Measurements from ENCODE around the gene RASAL2.
"Not testable (repeated sequence)": the region's sequence is repeated elsewhere in the genome, so short reads cannot be mapped to it uniquely, and the experiment has no call there.

Gene RASAL2

DNA sequence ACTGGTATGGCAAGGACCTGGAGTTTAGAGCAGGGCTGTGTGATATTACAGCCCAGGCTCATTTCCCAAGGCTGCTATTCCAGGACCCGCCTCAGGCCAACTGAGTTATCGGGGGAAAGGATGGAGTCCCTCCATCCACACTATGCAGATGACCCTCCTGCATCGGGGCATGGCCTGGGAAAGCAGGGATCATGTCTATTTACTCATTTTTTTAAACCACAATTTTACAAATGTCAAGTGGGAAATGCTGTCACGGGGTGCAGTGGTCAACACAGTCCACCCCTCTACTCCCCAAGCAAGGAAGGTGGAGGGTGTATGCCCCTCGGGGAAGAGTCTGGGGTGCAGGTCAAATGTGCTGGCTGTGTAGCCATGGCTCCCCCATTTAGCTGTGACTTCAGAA is 409.0 kb downstream of the RASAL2 start:
- in situ Hi-C loops (cut with MboI; ENCODE audit: low pct_unique_long_range_greater_than_20kb, low sequenced_read_pairs), result no loop called here
- DNase-seq, result no peak

DNA sequence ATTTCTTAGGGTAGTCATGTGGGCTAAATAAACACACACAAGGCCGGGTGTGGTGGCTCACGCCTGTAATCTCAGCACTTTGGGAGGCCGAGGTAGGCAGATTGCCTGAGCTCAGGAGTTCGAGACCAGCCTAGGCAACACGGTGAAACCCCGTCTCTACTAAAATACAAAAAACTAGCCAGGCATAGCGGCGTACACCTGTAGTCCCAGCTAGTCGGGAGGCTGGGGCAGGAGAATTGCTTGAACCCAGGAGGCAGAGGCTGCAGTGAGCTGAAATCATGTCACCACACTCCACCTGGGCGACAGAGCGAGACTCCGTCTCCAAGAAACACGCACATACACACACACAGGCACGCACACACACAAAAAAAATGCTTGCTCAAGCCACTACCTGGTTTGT is 409.4 kb downstream of the RASAL2 start:
- DNase-seq; in situ Hi-C loops (cut with MboI; ENCODE audit: low pct_unique_long_range_greater_than_20kb, low sequenced_read_pairs): not testable (repeated sequence)

DNA sequence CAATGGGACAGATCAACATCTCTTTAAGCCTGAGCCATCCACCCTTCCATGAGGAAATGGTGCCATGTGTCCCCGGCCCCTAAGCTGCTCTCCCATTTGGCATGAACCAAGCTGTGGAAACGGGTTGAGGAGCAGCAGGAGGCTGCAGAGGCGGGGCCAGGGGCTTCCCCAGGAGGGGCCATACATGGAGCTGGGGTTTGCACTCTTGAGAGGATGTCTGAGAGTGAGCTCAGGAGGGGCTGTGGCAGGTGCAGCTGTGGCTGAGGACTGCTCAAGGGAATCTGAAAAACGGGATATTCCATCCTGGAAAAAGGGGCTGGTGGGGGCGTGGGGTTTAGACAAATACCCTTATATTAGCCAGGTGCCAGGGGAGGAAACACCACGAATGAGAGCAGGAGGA is 409.9 kb downstream of the RASAL2 start:
- no peak for DNase-seq
- in situ Hi-C loops (cut with MboI; ENCODE audit: low pct_unique_long_range_greater_than_20kb, low sequenced_read_pairs), result no loop called here

DNA sequence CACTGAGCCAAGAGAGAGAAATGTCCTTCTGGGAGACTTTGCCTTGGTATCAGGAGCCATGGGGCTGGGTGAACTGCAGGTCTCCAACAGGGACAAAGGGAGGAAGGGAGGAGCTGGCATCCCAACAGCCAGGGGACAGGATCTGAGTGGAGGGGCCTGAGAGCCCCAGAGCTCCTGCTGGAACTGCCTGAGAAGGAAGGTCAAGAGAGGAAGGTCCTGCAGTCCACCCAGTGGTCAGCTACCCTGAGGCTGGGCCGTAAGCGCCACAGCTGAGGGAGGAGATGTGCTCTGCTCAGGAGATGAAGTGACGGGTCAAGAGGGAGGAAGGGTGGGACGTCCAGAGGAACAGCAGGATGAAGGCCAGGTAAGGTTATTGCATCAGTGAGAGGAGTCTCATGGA is 410.4 kb downstream of the RASAL2 start:
- in situ Hi-C loops (cut with MboI; ENCODE audit: low pct_unique_long_range_greater_than_20kb, low sequenced_read_pairs), result no loop called here
- DNase-seq, result no peak

DNA sequence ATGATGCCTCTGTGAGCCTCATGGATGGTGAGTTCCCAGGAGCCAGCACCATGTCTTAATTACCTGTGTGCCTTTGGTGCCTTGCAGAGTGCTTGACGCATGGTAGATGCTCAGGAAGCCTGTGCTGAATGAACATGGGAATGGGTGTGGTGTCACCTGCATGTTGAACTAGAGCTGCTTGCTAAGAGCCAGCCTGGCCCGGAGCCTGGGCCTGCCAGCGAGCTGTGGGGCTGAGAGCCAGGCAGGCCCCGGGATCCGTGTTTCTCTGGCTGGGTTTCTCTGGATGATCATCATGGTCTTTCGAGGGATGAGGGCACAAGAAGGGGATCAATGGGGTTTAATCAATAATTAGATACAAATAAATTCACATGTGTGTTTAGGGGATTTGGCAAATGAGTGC is 412.3 kb downstream of the RASAL2 start:
- in situ Hi-C loops (cut with MboI; ENCODE audit: low pct_unique_long_range_greater_than_20kb, low sequenced_read_pairs), result no loop called here
- no peak for DNase-seq

DNA sequence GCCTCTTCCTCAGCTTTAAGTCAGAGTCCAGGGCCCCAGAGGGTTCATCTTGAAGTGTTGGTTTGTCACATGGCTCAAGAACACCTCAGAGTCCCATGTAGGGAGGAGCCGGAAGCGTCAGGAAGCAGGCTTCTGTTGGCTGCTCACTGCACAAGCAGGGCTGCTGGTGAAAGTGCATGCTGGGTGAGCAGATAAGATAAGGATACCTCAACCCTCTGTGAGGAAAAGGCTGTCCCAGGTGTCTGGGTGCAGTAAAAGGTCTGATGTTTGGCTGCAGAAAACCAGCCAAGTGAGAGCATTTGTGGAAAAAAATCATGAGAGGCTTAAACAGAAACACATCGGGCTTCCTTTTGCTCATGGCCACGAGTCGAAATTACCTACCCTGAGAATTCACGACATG is 412.8 kb downstream of the RASAL2 start:
- no peak for DNase-seq
- in situ Hi-C loops (cut with MboI; ENCODE audit: low pct_unique_long_range_greater_than_20kb, low sequenced_read_pairs), result no loop called here

DNA sequence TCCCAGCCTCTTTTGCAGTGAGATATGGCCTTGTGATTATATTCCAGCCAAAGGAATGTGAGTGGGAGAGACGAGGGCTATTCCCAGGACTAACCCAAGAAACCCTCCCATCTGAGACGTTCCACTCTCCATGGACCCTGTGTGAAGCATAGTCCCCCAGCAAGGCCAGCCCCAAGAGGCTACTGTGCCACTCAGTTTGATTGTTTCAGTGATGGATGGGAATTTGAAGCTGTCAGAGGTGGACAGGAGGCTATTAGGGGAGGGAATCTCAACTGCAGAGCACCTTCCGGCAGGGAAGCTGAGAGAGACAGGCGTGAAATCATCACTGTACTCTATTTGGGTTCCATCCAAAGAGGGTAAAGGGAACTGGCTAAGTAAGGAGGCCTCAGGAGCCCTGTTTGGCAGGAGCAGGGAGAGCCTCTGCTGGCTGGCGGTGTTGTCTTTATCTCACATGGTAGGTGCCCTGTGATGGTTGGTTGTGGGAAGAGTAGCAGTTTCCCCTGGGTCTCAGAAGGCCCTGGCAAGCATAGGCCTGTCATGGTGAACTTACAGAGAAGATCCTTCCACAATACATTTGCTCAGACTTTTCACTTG is 415.6 kb downstream of the RASAL2 start:
- in situ Hi-C loops (cut with MboI; ENCODE audit: low pct_unique_long_range_greater_than_20kb, low sequenced_read_pairs), result no loop called here
- no peak for DNase-seq

DNA sequence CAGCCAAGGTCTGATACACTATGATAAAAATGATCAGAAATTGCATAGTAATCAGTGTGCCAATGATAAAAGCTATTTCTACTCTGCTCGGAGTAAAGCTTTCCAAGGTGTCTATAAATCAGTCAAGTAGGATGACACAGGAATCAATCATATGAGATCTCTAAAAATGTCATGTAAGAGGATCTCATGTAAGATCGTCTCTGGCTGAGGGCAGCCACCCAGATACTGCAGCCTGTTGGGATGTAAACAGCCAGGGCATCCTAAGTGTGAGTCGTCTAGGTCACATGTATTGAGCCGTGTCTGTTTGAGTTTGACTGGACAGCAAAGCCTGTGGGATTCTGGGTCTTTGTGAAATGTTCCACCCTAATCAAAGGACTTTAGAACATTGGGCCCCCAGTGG is 416.3 kb downstream of the RASAL2 start:
- DNase-seq, result no peak
- in situ Hi-C loops (cut with MboI; ENCODE audit: low pct_unique_long_range_greater_than_20kb, low sequenced_read_pairs), result no loop called here

DNA sequence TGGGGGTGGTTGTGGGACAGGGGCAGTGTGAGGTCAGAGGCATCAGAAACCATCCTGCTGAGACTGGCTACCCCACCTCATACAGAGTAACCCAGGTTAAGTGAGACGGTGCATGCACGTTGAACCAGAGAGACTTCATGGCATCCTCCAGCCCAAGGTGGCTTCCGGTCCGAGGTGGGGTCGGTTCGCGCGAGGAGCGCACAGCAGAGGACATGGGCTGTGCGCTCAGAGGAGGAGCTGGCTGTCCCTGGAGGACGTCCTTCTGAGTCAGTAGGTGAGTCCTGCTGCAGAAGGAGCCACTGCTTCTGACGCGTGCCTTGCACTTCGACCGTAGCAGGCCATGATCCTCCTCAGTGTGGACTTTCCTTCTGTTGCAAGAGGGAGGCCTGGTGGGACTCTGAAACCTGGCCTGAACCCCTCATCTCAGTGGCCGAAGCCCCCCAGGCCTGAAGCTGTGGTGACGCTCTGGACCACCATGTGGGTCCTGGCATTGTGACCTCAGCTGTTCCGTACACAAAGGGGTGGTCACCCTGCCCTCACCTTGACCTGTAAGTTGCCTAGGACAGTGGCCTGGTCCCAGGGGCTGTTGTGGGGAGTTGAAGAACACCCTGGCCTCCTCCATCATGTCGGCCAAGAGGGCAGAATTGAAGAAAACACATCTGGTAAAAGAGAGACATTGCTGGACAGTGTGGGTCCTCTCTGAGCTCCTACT is 418.8 kb downstream of the RASAL2 start, which contains the start of gene TEX35:
TSS of gene TEX35 (plus strand) at position 544 of the 712 bp plus-strand sequence. CDS start at position 624, 80 bp downstream.
- DNase-seq, result no peak
- in situ Hi-C loops (cut with MboI; ENCODE audit: low pct_unique_long_range_greater_than_20kb, low sequenced_read_pairs), result no loop called here

DNA sequence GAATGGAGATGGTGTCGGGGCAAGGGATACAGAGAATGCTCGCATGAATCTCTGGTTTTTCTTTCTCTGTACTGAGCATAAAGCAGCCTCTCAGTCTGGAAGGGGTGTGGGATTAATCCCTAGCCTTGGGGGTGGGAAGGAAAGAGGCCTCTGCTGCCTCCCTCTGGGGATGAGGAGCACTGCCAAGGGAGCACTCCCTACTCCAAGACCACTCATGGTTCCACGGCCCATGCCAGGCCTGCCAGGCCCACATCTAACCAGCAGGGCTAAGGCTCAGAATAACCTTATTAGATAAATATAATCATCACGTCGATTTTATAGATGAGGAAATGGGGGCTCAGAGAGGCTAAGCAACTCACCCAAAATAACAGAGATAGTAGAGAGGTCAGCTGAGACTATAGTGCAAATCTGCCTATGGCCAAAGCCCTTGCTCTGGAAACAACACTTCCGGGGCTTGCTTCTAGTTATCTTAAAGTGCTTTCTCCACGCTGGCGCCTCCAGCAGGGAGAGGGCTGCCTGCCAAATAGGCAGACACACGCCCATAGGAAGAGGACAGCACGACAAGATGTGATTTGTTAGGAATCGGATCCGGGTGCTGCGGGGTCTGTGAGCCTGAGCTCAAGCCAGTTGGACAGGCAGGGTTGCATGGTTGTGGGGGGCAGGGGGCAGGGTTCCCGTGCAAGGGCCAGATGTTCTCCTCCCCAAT is 419.5 kb downstream of the RASAL2 start:
- no peak for DNase-seq
- in situ Hi-C loops (cut with MboI; ENCODE audit: low pct_unique_long_range_greater_than_20kb, low sequenced_read_pairs), result no loop called here

DNA sequence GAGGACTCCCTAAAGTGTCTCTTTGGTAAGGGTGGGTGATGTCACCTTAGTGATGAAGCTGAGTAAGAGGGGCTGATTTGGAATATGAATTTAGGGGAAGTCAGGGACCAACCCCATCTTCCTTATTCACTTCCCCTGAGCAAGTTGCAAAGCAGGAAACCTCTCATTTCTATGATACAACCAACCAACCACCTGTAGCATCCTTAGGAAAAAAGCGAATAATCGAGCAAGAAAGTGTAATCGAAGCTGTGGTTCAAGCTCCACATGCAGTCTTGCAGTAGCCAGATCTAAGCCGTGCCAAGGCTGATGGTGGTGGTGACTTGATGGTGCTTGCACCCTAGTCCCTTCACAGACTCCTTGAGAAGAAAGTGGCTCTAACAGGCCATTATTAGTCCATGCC is 422.2 kb downstream of the RASAL2 start:
- in situ Hi-C loops (cut with MboI; ENCODE audit: low pct_unique_long_range_greater_than_20kb, low sequenced_read_pairs), result no loop called here
- DNase-seq, result no peak

DNA sequence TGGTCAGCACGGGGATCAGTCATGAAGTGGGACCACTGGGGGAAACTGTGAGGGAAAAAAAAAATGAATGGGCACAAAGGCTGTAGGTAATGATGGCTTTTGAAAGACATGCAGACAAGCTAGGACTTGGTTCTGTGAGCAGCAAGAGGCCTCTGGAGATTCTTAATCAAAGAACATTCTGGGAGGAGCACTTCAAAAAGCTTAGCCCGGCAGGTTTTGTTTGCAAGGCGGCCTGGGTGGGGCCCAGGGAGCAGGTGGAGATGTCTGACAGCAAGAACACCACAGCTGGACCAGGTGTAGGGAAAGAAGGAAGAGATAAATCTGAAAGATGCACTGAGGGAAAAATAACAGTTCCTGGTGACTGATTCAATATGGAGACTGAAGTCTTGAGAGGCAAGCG is 425.0 kb downstream of the RASAL2 start:
- no peak for DNase-seq
- in situ Hi-C loops (cut with MboI; ENCODE audit: low pct_unique_long_range_greater_than_20kb, low sequenced_read_pairs), result no loop called here

DNA sequence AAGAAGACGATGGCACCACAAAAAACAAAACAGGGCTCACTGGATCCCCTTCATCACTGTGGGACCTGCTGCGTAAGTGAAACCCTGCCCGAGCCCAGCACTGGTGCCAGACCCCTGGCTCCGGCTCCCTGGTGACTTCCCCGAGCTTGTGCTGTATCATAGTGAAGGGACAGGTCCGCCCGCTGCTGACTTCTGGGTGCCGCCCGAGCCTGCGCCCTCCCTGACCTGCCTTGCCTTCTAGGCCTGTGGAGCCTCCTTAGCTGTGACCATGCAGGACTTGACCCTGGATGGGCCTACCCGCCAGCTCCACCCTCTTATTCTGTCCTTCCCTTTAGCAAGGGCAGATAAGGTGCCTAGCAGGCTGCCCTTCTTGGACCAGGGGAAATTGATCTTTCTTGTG is 426.9 kb downstream of the RASAL2 start:
- in situ Hi-C loops (cut with MboI; ENCODE audit: low pct_unique_long_range_greater_than_20kb, low sequenced_read_pairs), result no loop called here
- DNase-seq, result no peak

DNA sequence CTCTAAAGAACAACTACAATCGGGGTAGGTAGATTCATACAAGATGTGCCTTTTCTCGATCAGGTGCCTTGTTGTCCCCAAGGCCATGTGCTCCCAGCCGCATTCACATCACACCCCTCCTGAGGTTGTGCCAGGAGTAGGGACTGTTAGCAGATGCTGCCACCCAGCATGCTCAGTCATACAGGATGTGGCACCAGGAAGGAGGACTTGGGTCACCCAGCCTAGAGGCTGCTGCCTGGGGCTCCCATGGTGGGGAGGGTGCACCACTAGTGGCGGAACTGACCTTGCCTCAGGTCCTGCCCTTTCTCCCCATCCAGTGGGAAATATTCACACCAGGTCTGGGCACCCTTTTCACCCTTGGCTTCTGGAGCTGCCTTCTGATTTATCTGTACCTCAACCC is 427.3 kb downstream of the RASAL2 start:
- in situ Hi-C loops (cut with MboI; ENCODE audit: low pct_unique_long_range_greater_than_20kb, low sequenced_read_pairs), result no loop called here
- no peak for DNase-seq

DNA sequence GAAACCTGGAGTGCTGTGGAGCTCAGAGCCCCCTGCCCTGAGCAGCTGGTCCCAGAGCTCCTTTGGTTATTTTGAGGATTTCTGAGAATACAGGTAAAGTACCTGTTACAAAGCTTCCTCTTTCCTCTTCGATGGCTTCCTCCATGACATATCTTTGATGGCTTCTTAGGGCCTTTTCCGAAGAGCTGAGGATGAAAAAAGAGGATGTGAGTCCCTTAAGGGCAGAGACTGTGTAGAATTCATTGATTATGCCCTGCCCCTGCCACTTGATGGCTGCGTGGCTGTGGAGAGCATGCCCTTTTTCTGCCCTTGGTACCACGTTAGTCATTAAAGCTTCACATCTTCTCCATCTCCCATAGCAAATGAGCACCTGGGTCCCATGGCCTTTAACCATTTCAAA is 433.2 kb downstream of the RASAL2 start:
- no peak for DNase-seq
- in situ Hi-C loops (cut with MboI; ENCODE audit: low pct_unique_long_range_greater_than_20kb, low sequenced_read_pairs), result loop anchor here (25.0 kb wide), 2 partner anchors 235 to 485 kb away; no protein-coding TSS in a partner anchor

DNA sequence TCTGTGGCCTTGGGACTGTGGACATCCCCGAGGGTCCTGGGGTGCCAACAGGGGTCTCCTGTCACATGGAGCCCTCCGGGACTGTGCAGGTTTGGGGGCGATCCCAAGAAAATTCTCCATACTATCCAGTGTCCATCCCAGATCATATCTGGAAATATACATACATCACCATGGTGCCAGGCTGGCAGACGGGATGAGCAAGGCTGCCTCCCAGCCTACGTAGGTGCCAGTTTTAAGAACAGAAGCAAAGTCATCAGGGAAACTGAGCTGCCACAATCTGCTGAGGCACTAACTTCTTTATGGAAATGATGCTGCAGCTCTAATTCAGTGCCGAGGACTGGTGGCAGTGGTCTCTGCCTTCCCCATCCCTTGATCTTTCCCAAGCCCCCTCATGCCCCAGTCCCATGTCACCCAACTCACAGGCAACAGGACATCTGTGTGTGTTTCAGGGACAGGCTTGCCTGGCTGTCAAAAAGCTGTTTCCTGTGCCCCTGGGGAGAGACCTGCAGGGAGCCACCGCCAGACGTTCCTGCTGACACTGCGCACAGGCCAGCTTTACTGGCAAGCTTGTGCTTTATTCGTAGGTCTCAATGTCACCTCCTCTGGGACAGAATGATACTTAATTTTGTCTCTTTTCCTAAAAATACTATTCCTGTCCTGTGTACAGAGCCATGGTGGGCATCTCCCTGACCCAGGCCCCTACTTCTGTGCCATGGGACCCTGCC is 434.5 kb downstream of the RASAL2 start:
- in situ Hi-C loops (cut with MboI; ENCODE audit: low pct_unique_long_range_greater_than_20kb, low sequenced_read_pairs), result loop anchor here (25.0 kb wide), 2 partner anchors 234 to 484 kb away; no protein-coding TSS in a partner anchor

DNA sequence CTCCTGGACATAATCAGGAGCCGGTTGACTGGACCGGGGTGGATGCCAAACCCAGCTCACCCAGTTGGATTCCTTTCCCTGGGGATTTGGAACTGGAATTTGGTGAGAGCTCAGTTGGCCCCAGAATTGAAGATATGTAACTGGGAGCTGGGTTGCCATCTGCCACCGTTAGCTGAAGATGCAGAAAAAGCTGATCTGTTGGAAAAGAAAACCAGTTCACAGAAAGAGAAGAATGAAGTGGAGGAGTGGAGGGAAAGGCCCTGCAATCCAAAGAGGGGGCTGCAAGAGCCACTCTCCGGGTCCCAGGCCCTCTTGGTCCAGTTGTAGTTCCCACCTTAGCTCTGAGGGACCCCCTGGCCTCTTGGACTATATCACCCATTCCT is 435.0 kb downstream of the RASAL2 start:
- in situ Hi-C loops (cut with MboI; ENCODE audit: low pct_unique_long_range_greater_than_20kb, low sequenced_read_pairs), result loop anchor here (25.0 kb wide), 2 partner anchors 233 to 483 kb away; no protein-coding TSS in a partner anchor
- no peak for DNase-seq

More for the DNA sequence above, 434.5 kb downstream of the RASAL2 start:
- no peak for DNase-seq

DNA sequence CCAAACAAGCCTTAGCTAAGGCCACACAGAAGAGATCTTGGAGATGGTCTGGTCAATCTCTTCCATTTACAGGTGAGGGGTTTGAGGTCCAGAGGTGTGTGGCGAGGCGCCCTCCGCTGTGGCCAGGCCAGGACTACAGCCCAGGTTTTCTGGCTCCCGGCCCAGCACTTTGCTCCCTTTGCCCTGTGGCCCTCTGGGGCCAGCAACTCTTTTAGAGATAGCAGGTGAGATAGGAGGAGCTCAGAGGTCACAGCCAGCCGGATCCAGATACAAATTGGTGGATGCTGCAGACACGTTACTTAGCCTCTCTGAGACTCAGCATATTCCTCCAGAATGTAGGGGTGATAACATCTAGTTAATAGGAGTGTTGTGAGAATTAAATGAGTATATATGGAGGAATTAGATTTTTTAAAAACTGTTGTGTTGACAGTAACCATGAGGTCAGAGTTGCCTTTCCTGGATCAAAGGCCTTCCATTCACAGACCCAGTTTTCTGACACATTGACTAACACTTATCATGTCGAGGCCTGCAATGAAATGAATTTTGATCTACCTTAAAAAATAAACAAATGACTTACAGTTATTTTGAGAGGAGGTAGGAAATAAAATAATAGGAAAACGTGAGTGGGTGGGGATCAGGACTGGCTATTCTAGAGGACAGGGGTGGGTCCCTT is 435.6 kb downstream of the RASAL2 start:
- no peak for DNase-seq
- in situ Hi-C loops (cut with MboI; ENCODE audit: low pct_unique_long_range_greater_than_20kb, low sequenced_read_pairs), result loop anchor here (25.0 kb wide), 2 partner anchors 233 to 483 kb away; no protein-coding TSS in a partner anchor

DNA sequence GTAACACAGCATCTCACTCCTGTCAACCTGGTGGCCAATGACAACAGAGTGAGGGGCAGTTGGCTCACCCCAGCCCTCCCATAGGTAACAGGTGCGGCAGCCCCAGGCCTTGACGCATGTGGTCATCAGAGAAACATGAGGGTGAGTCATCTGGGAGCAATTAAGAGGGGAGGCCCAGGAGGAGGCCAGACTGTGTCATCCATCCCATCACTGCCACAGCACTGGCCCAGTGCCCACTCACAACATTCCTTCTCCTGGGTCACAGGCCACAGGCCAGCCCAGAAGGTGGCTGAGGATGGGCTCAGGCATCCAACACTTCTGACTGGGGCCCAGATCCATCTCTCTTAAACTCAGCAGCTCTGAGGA is 436.1 kb downstream of the RASAL2 start:
- in situ Hi-C loops (cut with MboI; ENCODE audit: low pct_unique_long_range_greater_than_20kb, low sequenced_read_pairs), result loop anchor here (25.0 kb wide), 2 partner anchors 232 to 482 kb away; no protein-coding TSS in a partner anchor
- no peak for DNase-seq
